Chondrocyte (in vitro differentiated cells): ENCODE measurements around the gene GMNN. TPM values are rescaled to one million over a fixed set of nuclear protein-coding genes. Genes with fewer than 3 reads are reported as not detected.
A peak's percentile ranks its signal among the peaks of the same experiment; 100 is the strongest.

ENCODE experiments used
- DNase-seq: peaks from one replicate; pipeline ENCODE4 v3.0.0; 2021; ENCODE audit warnings: mixed read lengths, low spot score
- H3K27ac Mint-ChIP-seq: one replicate; pipeline ENCODE4 v1.8.0; 2021; ENCODE audit warnings: mild to moderate bottlenecking, moderate library complexity, mixed read lengths; ENCODE audit not compliant: unreplicated experiment
- H3K27me3 Mint-ChIP-seq: 2 replicates; pipeline ENCODE4 v1.8.0; 2021; ENCODE audit warnings: low read depth, mixed read lengths
- H3K36me3 Mint-ChIP-seq: 2 replicates; pipeline ENCODE4 v1.8.0; 2021; ENCODE audit warnings: low read depth, mixed read lengths
- H3K4me1 Mint-ChIP-seq: 2 replicates; pipeline ENCODE4 v1.8.0; 2021; ENCODE audit warnings: low read depth, mild to moderate bottlenecking, mixed read lengths
- H3K4me3 Mint-ChIP-seq: one replicate; pipeline ENCODE4 v1.8.0; 2021; ENCODE audit warnings: mild to moderate bottlenecking, moderate library complexity, mixed read lengths; ENCODE audit not compliant: unreplicated experiment
- H3K9me3 Mint-ChIP-seq: 2 replicates; pipeline ENCODE4 v1.8.0; 2021; ENCODE audit warnings: low read depth, mixed read lengths
- CTCF ChIP-seq: fragments of 200-600 bp; sonication (generic); IDR thresholded peaks from 2 replicates; pipeline ENCODE4 v1.5.0; 2021; ENCODE audit warnings: antibody characterized with exemption, mild to moderate bottlenecking, moderate library complexity
- total RNA-seq: library from RNA; stranded (reverse); gene quantifications from 3 replicates; pipeline ENCODE4 v1.2.1, GENCODE V29; 2021

The GMNN gene
- total RNA-seq, 1 donor from 2014 or later, result 13.6 TPM

GRCh38 chr6:24825130-24825630 lies 50.4 kb downstream of the GMNN start:
- no peaks in the 10 kb centered on the region for H3K36me3 Mint-ChIP-seq
- no peak for TF ChIP-seq CTCF
- peaks cover 10% of the 10 kb centered on the region for H3K4me1 Mint-ChIP-seq
- DNase-seq, result no peak
- H3K4me3 Mint-ChIP-seq, result no peak overlapping the region
- no peak overlapping the region for H3K27ac Mint-ChIP-seq
- H3K9me3 Mint-ChIP-seq, result no peaks in the 10 kb centered on the region
- no peaks in the 10 kb centered on the region for H3K27me3 Mint-ChIP-seq

GRCh38 chr6:24827162-24827561 lies 52.4 kb downstream of the GMNN start:
- H3K27ac Mint-ChIP-seq, result no peak overlapping the region
- H3K36me3 Mint-ChIP-seq, result no peaks in the 10 kb centered on the region
- no peak overlapping the region for H3K4me3 Mint-ChIP-seq
- peak; percentile 19 for TF ChIP-seq CTCF
- H3K4me1 Mint-ChIP-seq, result peaks cover 25% of the 10 kb centered on the region
- no peaks in the 10 kb centered on the region for H3K9me3 Mint-ChIP-seq
- H3K27me3 Mint-ChIP-seq, result no peaks in the 10 kb centered on the region
- DNase-seq, result no peak

- no peaks in the 10 kb centered on the region for H3K9me3 Mint-ChIP-seq
- no peaks in the 10 kb centered on the region for H3K27me3 Mint-ChIP-seq
- TF ChIP-seq CTCF, result no peak
- no peak overlapping the region for H3K27ac Mint-ChIP-seq
- DNase-seq, result no peak
- peaks cover 31% of the 10 kb centered on the region for H3K4me1 Mint-ChIP-seq
- no peak overlapping the region for H3K4me3 Mint-ChIP-seq
- H3K36me3 Mint-ChIP-seq, result no peaks in the 10 kb centered on the region
Observed at GRCh38 chr6:24827970-24828369, 53.2 kb downstream of the GMNN start.

- peak; percentile 13 for TF ChIP-seq CTCF
- Mint-ChIP-seq H3K4me3 (no peak overlapping the region), H3K36me3 (no peaks in the 10 kb centered on the region), H3K27me3 (no peaks in the 10 kb centered on the region), H3K4me1 (peaks cover 23% of the 10 kb centered on the region), H3K9me3 (no peaks in the 10 kb centered on the region), H3K27ac (no peak overlapping the region)
- DNase-seq, result no peak
Observed at GRCh38 chr6:24829657-24830056, 54.9 kb downstream of the GMNN start.

- TF ChIP-seq CTCF, result no peak
- H3K27me3 Mint-ChIP-seq, result no peaks in the 10 kb centered on the region
- no peak overlapping the region for H3K4me3 Mint-ChIP-seq
- H3K36me3 Mint-ChIP-seq, result no peaks in the 10 kb centered on the region
- H3K9me3 Mint-ChIP-seq, result no peaks in the 10 kb centered on the region
- H3K4me1 Mint-ChIP-seq, result peaks cover 21% of the 10 kb centered on the region
- DNase-seq, result no peak
- peak overlapping the region; percentile 35 for H3K27ac Mint-ChIP-seq
Observed at GRCh38 chr6:24831771-24832716, 57.3 kb downstream of the GMNN start.
